ENCODE measurements around the gene PRKG1.
A peak's percentile ranks its signal among the peaks of the same experiment; 100 is the strongest.
"Not testable (repeated sequence)": the region's sequence is repeated elsewhere in the genome, so short reads cannot be mapped to it uniquely, and the experiment has no call there.

PRKG1 gene

GRCh38 chr10:51342381-51342780 lies 268.1 kb downstream of the PRKG1 start:
- DNase-seq, result no peak

- DNase-seq, result no peak
Observed at GRCh38 chr10:51343391-51343790, 269.1 kb downstream of the PRKG1 start.

- no peak for DNase-seq
Observed at GRCh38 chr10:51344371-51344770, 270.1 kb downstream of the PRKG1 start.

- no peak for DNase-seq
Observed at GRCh38 chr10:51348622-51349021, 274.3 kb downstream of the PRKG1 start.

- DNase-seq, result no peak
Observed at GRCh38 chr10:51357170-51357569, 282.9 kb downstream of the PRKG1 start.

DNA sequence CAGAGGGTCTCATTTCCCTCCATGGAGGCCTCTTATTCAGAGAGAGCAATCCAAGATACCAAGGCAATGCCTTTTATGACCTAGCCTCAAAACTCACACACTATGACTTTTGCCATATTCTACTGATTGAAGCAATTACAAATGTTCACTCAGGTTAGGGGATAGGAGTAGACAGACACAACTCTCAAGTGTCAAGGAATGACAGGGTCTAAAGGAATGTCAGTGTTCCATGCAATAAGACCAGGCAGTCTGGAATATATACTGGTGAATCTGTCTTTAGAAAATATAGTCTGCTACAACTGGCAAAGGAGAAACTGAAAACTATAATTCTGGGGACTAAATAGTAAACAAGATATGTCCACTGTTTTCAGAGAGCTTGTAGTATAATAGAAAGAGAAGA lies 283.9 kb downstream of the PRKG1 start:
- no peak for DNase-seq

GRCh38 chr10:51363415-51363814 lies 289.1 kb downstream of the PRKG1 start:
- no peak for DNase-seq

- DNase-seq, result no peak
Observed at GRCh38 chr10:51364674-51365073, 290.4 kb downstream of the PRKG1 start.

- DNase-seq, result no peak
Observed at GRCh38 chr10:51366044-51366443, 291.8 kb downstream of the PRKG1 start.

- no peak for DNase-seq
Observed at GRCh38 chr10:51367127-51367526, 292.8 kb downstream of the PRKG1 start.

DNA sequence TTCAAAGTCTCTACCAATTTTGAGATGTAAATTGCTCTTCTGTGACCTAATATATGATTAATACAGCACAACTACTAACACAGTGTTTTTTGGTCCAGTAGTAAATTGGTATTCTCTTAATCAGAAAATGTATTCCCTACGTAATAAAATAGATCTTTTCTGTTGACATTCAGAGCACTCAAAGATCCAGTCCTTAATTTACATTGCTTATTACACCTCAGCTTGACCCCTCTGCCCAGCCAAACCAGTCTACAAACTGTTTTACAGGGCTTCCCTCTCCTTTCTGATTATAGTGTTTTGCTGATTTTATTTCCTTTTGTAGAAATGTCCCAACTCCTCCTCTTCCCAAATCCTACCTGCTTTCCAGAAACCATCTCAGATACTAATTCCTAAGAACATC lies 293.4 kb downstream of the PRKG1 start:
- no peak for DNase-seq

GRCh38 chr10:51368943-51369342 lies 294.7 kb downstream of the PRKG1 start:
- DNase-seq, result no peak

DNA sequence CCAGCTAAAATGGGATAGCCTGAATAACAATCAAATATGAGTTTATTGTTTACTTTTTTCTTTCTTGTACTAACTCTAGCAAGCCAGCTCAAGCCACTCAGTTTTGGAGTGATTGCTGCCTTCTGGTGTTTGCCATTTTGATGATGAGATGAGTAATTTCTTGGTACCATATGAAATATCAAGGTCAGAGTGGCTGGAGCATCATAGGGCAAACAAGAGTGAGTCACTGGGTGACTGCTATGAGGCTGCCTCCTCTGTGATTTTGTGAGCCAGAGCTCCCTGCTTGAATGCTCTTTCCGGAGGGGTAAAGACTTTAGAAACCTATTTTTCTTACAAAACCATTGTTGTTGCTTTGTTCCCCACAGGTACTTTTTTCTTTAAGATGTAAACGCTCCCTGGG lies 295.6 kb downstream of the PRKG1 start:
- no peak for DNase-seq

DNA sequence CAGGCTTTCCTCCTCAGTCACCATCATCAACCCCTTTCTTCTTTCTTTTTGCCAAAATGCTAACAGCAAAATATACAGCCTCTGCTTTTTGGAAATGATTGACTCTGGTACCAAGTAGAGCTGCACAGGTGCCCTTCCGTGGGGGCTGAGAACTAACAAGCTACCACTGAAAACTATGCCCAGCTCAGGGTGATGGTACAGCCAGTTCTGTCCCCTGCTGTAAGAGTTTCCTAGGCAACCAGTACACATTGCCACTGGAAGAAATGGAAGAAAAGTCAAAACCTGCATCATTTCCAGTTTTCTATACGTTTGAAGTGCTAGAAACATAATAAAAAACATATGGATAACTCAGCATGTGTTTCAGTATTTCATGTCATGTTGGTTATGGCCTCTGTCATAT lies 297.5 kb downstream of the PRKG1 start:
- DNase-seq, result no peak

GRCh38 chr10:51375790-51376189 lies 301.5 kb downstream of the PRKG1 start:
- DNase-seq, result no peak

- DNase-seq, result no peak
Observed at GRCh38 chr10:51377070-51377931, 303.0 kb downstream of the PRKG1 start.

GRCh38 chr10:51377932-51378599 lies 303.8 kb downstream of the PRKG1 start:
- DNase-seq, result no peak

- no peak for DNase-seq
Observed at GRCh38 chr10:51382181-51382580, 307.9 kb downstream of the PRKG1 start.

DNA sequence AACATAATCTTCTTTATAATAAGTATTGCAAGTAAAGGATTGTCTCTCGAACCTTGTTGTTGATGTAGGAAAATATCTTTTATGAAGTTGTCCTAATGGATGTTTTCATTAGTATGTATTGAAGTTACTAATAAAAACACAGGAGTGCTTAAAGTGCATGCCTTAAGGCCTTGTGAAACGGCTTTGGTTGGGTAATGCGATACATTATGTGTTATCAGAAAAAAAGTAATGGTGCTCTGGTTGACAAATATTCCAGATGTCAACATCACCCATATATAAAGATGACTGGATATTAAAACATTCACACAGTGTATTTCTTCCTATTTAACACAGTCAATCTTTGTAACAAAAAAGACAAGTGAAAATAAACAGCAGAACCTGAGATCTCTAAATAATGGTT lies 310.7 kb downstream of the PRKG1 start:
- DNase-seq, result no peak

DNA sequence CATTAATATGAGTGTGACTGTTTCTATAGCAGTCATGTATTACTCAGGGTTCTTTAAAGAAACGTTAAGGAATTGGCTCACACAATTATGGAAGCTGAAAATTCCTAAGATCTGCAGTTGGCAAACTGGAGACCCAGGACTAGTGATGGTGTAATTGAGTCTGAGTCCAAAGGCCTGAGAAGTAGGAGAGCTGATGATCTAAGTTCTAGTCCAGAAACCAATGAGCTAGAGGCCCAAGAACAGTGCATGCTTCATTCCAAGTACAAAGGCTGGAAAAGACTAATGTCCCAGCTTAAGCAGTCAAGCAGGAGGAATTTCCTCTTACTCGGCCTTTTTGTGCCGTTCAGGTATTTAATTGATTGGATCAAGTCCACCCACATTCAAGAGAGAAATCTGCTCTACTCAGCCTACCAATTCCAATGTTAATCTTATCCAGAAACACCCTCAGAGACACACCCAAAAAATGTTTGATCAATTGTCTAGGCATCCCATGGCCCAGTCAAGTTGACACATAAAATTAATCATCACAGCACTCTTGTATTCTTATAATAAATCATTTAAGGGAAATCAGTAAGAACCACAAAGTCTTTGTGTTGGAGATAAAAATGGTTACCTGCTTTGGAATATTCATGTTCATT lies 312.1 kb downstream of the PRKG1 start:
- DNase-seq, result no peak

DNA sequence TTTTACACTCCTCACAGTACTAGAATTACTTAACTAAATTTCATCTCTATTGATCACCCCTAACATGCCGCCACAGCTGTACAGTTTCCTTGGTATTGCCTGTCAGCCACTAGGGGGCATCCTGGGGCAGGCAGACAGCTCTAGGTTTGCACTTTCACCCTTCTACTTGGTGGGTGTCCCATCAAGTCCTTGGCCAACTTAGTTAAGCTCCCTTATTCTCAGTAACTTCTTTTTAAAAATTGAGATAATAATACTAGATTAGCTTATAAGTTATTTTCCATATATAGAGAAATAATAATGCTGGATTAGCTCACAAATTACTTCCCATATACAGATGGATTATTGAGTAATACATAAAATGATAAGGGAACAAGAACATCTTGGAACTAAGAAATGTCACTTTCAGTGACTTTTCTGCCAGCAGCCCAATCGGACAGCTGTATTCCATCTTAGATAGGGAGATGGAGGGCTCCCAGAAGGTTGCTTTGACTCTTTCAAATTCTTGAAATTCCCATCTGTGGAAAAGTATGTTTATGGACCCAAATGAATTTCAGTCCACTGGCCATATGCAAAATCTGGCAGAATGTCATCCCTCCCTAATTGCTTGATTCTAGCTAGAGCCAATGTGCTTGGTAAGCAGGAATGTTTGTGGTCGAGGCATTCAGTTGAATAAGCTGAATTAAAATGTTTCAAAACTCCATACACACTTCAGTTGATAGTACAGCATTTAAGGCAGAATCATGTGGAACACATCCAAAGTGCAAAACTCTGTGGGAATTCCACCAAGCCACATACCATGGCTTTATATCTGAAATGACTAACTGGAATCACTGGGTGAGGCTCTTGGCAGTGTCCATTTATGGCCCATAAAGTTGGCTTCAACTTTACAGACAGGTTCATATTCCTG lies 315.4 kb downstream of the PRKG1 start:
- peak in 1 of 2 donors; percentile 7 for DNase-seq

DNA sequence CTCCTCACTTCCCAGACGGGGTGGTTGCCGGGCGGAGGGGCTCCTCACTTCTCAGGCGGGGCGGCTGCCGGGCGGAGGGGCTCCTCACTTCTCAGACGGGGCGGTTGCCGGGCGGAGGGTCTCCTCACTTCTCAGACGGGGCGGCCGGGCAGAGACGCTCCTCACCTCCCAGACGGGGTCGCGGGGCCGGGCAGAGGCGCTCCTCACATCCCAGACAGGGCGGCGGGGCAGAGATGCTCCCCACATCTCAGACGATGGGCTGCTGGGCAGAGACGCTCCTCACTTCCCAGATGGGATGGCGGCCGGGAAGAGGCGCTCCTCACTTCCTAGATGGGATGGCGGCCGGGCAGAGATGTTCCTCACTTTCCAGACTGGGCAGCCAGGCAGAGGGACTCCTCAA lies 318.7 kb downstream of the PRKG1 start:
- DNase-seq, result not testable (repeated sequence)

DNA sequence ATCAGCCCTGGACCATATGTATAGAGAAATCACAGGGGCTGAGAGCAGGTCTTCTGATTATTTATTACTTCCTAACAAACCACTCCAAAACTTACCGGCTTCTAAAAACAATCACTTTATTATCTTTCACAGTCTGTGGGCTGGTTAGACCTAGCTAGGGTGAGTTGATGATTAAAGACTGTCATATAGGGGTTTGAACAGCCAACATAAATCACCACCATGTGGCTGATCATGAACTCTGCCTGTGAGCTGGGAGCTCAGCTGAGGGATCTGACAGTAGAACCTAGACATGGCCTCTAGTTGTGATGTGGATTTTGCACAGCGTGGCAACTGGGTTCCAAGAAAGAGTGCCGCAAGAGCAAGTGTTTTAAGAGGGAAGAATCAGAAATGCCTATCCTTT lies 319.8 kb downstream of the PRKG1 start:
- DNase-seq, result no peak

All from CD4-positive, alpha-beta T cell treated with Interleukin-1 beta for 1 hour (primary cell).